BLaER1 (cell line): ENCODE measurements around the gene KIF23.

Experiments
- H3K27ac ChIP-seq: shearing (Covaris generic); formaldehyde crosslinking; 2 replicates; pipeline ENCODE4 v1.8.1; 2022
- H3K27me3 ChIP-seq: shearing (Covaris generic); formaldehyde crosslinking; 2 replicates; pipeline ENCODE4 v1.8.1; 2022
- H3K36me3 ChIP-seq: shearing (Covaris generic); formaldehyde crosslinking; 2 replicates; pipeline ENCODE4 v1.8.1; 2022
- H3K4me1 ChIP-seq: shearing (Covaris generic); formaldehyde crosslinking; 2 replicates; pipeline ENCODE4 v1.8.1; 2022
- H3K4me2 ChIP-seq: shearing (Covaris generic); formaldehyde crosslinking; 2 replicates; pipeline ENCODE4 v1.8.1; 2022
- H3K4me3 ChIP-seq: shearing (Covaris generic); formaldehyde crosslinking; 2 replicates; pipeline ENCODE4 v1.8.1; 2022
- H3K9ac ChIP-seq: shearing (Covaris generic); formaldehyde crosslinking; 2 replicates; pipeline ENCODE4 v1.8.1; 2022
- H3K9me3 ChIP-seq: shearing (Covaris generic); formaldehyde crosslinking; 2 replicates; pipeline ENCODE4 v1.8.1; 2022
- H4K20me1 ChIP-seq: shearing (Covaris generic); formaldehyde crosslinking; 2 replicates; pipeline ENCODE4 v1.8.1; 2022
- Cebpa-rat ChIP-seq: shearing (Covaris generic); IDR thresholded peaks from 2 replicates; pipeline ENCODE4 v1.8.1; 2022

The KIF23 gene

DNA sequence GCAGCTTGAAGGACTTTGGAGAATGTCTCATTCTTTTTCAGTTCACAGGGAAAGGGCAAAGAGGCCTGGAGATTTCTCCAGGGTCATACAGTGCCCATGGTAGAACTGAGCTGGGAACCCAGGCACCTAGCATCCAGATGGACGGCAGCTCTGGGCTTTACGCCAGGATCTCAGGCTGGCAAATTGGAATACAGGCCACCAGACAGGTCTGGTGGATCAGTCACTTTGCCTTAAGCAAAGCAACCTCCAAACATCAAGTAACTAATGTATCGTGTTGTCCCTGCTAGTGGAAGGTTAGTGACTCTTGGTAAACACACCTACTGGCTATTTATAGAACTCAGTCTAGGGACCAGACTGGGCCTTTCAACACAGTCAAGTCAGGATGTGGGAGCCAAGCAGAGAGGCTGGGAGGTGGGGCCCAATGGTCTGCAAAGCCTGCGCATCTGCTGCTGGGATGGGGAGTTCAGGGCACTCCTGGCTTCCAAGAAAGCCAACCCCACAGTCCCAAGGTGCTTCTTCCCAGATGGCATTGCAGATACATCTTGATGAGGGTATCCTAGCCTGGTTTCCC is 68.6 kb downstream of the KIF23 start:
- Histone ChIP-seq H3K36me3 (no peaks in the 10 kb centered on the region), H3K9ac (no peak overlapping the region), H3K9me3 (peaks cover 21% of the 10 kb centered on the region), H3K4me3 (no peak overlapping the region), H3K4me1 (peaks cover 7% of the 10 kb centered on the region; the same call in 1 of the 2 replicates), H3K27ac (no peak overlapping the region), H4K20me1 (no peaks in the 10 kb centered on the region), H3K4me2 (no peak overlapping the region), H3K27me3 (no peaks in the 10 kb centered on the region)
- TF ChIP-seq Cebpa-rat, result no peak

DNA sequence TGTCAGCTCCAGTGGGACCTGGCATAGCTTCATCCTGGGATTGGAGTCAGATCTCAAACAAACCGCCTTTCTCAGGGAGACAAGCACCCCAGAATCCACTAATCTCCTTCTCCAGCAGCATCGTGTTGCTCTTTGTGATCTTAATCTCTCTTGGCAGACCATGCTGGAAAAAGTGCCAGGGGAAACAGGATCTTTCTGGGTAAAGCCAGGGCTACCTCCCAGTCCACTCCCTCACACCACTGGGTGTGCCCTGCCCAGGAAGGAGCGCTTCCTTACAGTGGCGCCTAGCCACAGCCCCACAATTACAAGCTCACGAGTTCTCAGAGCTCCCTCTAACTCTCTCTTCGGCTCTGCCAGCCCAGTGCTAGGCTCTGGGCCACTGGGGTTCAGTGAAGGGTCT is 70.7 kb downstream of the KIF23 start:
- Histone ChIP-seq H3K27me3 (no peaks in the 10 kb centered on the region), H3K4me3 (no peak overlapping the region), H3K9ac (no peak overlapping the region), H4K20me1 (no peaks in the 10 kb centered on the region), H3K36me3 (no peaks in the 10 kb centered on the region), H3K4me1 (no peaks in the 10 kb centered on the region), H3K27ac (no peak overlapping the region), H3K9me3 (peaks cover 16% of the 10 kb centered on the region), H3K4me2 (no peak overlapping the region)
- no peak for TF ChIP-seq Cebpa-rat

DNA sequence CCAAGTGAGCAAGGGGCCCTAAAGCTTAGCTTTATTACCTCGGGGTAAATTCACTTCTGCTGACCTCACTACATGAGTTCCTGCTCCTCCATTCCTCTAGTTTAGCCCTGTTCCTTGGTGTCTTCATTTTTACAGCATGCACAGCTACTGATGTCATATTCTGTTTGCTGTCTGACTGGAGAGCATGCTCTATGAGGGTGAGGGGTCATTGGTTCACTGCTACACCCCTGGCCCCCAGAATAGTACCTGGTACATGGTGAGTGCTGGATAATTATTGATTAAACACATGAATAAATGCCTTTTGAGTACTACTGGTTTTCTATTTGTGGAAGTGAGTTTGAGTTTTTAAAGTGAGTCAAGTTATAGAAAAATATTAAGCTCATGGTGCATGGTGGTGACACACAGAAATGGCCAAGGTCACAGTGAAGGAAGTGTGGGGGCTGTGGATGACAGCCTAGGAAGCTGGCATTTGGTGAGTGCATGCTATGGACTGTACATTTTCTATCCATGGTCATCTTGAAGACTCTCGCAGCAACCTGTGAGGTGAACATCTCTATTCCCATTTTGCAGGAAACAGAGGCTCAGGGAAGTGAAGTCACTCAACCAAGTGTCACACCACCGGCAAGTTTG is 72.4 kb downstream of the KIF23 start:
- Histone ChIP-seq H3K9me3 (peaks cover 17% of the 10 kb centered on the region), H3K9ac (no peak overlapping the region), H3K4me1 (no peaks in the 10 kb centered on the region), H3K36me3 (no peaks in the 10 kb centered on the region), H3K4me2 (no peak overlapping the region), H4K20me1 (no peaks in the 10 kb centered on the region), H3K27ac (no peak overlapping the region), H3K27me3 (no peaks in the 10 kb centered on the region), H3K4me3 (no peak overlapping the region)
- TF ChIP-seq Cebpa-rat, result no peak

DNA sequence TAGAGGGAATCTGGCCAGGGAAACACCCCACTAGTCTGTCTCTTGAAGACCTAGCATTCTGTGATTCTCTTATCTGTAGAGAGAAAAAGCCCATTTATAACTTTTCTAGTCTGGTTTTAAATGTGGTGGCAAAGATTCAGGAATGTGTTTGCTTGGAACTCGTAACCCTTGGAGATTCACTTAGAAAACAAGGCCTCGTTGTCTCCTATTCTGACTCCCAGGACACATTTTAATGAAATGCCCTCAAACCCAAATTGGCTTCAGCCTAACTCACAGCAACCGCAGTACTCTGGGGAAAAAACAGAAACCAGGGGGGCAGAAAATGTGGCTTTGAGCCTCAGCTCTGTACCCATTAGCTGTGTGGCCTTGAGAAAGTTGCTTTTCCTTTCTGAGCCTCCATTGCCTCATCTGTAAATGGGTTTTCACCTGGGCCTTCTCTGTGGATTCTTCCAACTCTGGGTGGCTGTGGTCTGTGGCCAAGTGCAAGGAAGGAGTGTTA is 75.0 kb downstream of the KIF23 start:
- no peaks in the 10 kb centered on the region for H4K20me1 ChIP-seq
- H3K36me3 ChIP-seq, result no peaks in the 10 kb centered on the region
- no peak overlapping the region for H3K4me3 ChIP-seq
- TF ChIP-seq Cebpa-rat, result no peak
- no peaks in the 10 kb centered on the region for H3K27me3 ChIP-seq
- H3K9me3 ChIP-seq, result peaks cover 19% of the 10 kb centered on the region
- H3K27ac ChIP-seq, result no peak overlapping the region
- no peak overlapping the region for H3K9ac ChIP-seq
- no peak overlapping the region for H3K4me2 ChIP-seq
- no peaks in the 10 kb centered on the region for H3K4me1 ChIP-seq

DNA sequence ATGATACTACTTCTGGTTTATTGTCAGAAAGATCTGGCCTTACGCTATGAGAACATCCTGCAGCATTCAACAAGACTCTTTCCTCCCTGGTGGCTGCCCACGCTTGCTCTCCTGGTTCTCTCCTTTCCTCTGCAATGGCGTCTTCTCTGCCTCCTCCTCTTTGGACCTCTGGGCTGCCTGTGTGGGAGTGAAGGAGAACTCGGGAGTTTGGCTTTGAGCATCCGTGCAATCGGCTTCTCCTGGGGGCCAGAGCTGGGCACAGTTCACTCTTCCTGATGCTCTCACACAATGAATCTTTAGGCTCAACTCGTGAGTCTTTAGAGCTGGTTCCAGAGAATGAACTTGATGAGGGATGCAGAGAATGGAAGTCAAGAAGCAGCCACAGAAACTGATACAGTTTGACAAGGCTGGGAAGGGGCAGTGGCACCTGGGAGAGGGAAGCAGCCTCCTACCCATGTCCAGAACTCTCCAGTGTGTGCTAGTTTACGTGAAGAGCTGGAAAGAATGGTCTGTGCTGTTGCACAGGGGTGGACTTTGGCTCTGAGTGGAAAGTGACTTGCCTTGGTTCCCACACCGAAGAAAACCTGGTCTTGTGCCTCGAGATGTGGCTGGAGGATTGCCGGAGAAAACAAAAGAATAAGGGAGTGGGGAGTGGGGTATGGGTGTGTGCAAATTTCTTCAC is 76.3 kb downstream of the KIF23 start:
- H3K27ac ChIP-seq, result no peak overlapping the region
- H3K9ac ChIP-seq, result no peak overlapping the region
- no peak overlapping the region for H3K4me2 ChIP-seq

DNA sequence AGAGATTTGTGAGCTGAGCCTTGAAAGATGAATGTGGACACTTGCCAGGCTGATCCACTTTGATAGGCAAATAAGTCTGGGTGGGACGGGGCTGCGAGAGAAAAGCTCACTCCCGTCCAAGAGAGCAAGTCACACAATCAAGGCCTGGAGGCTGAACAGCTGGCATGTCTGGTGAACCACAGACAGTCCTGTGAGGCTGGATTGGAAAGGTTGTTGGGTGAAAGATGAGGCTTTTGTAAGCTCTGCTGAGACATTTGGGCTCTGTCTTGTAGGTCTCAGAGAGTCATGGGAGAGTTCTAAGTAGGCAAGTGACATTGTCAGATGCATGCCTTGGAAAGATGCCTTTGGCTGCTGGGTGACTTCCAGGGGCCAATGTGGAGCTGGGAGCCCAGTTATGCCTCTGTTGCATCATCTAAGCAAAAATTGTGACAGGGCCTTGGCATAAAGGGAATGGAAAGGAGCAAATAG is 76.9 kb downstream of the KIF23 start:
- no peak for TF ChIP-seq Cebpa-rat
- Histone ChIP-seq H3K9ac (no peak overlapping the region), H3K27ac (no peak overlapping the region), H3K36me3 (no peaks in the 10 kb centered on the region), H3K4me3 (no peak overlapping the region), H3K27me3 (no peaks in the 10 kb centered on the region), H3K4me1 (no peaks in the 10 kb centered on the region), H3K9me3 (peaks cover 7% of the 10 kb centered on the region; the same call in 1 of the 2 replicates), H3K4me2 (no peak overlapping the region), H4K20me1 (no peaks in the 10 kb centered on the region)

More for the DNA sequence above, 76.3 kb downstream of the KIF23 start:
- TF ChIP-seq Cebpa-rat, result no peak
- H3K27me3 ChIP-seq, result no peaks in the 10 kb centered on the region
- no peaks in the 10 kb centered on the region for H3K4me1 ChIP-seq
- H3K9me3 ChIP-seq, result peaks cover 12% of the 10 kb centered on the region
- no peaks in the 10 kb centered on the region for H4K20me1 ChIP-seq
- H3K4me3 ChIP-seq, result no peak overlapping the region
- H3K36me3 ChIP-seq, result no peaks in the 10 kb centered on the region

DNA sequence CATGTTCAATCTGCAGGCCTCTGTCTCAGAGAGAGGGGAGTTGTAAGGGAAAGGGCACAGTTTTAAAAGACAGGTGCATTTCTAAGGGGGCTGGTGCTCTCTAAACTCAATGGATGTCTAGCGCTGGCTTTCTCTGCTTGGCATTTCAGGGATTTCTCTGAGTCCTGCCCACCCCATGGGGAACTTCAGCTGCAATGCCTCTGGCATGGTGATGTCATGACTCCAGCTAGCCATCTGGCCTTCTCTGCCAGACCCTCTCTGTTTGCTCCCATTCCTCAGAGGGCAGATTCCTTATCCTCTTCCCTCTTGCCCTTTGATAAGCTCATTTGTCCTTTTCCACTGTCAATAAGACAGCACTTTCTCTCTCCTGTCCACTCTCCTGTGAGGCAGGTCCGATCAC is 79.3 kb downstream of the KIF23 start:
- 0 out of 2 replicates have a peak, but pooled peaks cover 7% of the 10 kb centered on the region for H3K9me3 ChIP-seq
- no peak for TF ChIP-seq Cebpa-rat
- no peaks in the 10 kb centered on the region for H3K4me1 ChIP-seq
- H3K4me3 ChIP-seq, result no peak overlapping the region
- H4K20me1 ChIP-seq, result no peaks in the 10 kb centered on the region
- H3K9ac ChIP-seq, result no peak overlapping the region
- H3K27ac ChIP-seq, result no peak overlapping the region
- H3K36me3 ChIP-seq, result no peaks in the 10 kb centered on the region
- H3K27me3 ChIP-seq, result no peaks in the 10 kb centered on the region
- H3K4me2 ChIP-seq, result no peak overlapping the region

DNA sequence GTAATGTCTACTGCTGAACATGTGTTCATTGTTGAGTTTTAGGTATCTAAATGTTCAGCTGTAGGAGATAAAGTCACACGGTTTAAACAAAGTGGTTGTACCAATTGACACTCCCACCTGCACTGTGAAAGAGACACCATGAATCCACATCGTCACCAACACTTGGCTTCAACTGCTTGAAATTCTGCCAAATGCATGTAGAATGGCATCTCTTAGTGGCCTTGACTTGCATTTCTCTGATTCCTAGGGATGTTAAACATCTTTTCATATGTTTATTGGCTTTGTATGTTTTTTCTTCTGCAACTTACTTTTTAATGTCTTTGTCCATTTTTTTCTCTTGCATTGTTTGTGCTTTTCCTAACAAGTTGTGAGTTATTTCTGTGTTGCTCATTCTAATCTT is 81.9 kb downstream of the KIF23 start:
- Histone ChIP-seq H3K4me3 (no peak overlapping the region), H3K4me1 (no peaks in the 10 kb centered on the region), H3K9me3 (0 out of 2 replicates have a peak, but pooled peaks cover 7% of the 10 kb centered on the region), H3K27me3 (no peaks in the 10 kb centered on the region), H3K4me2 (no peak overlapping the region), H3K36me3 (no peaks in the 10 kb centered on the region), H3K27ac (no peak overlapping the region), H3K9ac (no peak overlapping the region), H4K20me1 (no peaks in the 10 kb centered on the region)
- TF ChIP-seq Cebpa-rat, result no peak

DNA sequence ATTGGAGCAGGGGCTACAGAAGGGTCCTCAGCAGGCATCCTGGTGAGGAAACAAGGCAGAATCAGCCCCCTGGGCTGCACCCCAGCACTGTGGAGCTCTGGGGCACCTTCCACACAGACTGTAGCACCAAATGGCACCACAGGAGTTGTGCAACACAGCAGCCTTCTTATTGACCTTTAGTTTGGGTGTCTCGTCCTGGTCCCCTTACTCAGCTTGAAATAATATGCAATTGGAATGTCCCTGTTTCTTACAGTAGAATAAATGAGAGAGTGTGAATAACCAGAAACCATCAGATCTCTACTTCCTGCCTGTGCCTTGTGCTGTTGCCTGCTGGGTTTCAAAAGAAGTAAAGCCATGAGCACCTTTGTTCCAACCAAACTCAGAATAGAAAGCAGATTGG is 82.9 kb downstream of the KIF23 start:
- Histone ChIP-seq H3K9me3 (no peaks in the 10 kb centered on the region), H3K36me3 (no peaks in the 10 kb centered on the region), H3K27me3 (no peaks in the 10 kb centered on the region), H3K9ac (no peak overlapping the region), H3K4me2 (no peak overlapping the region), H3K4me1 (no peaks in the 10 kb centered on the region), H3K4me3 (no peak overlapping the region), H4K20me1 (no peaks in the 10 kb centered on the region), H3K27ac (no peak overlapping the region)
- TF ChIP-seq Cebpa-rat, result no peak

DNA sequence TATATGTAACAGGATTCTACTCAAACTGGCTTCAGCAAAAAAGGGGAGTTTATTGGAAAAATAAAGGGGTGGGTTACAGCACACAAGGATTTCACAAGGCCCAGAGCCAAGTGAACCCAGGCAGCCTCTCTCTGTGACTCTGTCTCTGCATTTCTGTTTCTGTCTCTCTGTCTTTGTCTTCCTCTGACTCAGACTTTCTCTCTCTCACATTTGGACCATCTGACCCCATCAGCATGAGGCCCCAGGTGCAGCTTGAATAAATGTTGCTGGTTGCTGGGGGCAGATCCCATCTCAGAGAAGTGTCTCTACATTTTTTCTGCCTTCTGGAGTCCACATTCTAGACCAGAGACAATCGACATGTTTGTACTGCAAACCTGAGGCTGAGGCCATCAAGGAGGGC is 83.5 kb downstream of the KIF23 start:
- Histone ChIP-seq H3K27ac (no peak overlapping the region), H3K27me3 (no peaks in the 10 kb centered on the region), H3K36me3 (no peaks in the 10 kb centered on the region), H3K9ac (no peak overlapping the region), H3K4me2 (no peak overlapping the region), H4K20me1 (no peaks in the 10 kb centered on the region), H3K4me1 (no peaks in the 10 kb centered on the region), H3K4me3 (no peak overlapping the region), H3K9me3 (no peaks in the 10 kb centered on the region)
- TF ChIP-seq Cebpa-rat, result no peak
